ENCODE results near the gene PTPN3.
"Not testable (repeated sequence)": the region's sequence is repeated elsewhere in the genome, so short reads cannot be mapped to it uniquely, and the experiment has no call there.

The PTPN3 gene, protein sequence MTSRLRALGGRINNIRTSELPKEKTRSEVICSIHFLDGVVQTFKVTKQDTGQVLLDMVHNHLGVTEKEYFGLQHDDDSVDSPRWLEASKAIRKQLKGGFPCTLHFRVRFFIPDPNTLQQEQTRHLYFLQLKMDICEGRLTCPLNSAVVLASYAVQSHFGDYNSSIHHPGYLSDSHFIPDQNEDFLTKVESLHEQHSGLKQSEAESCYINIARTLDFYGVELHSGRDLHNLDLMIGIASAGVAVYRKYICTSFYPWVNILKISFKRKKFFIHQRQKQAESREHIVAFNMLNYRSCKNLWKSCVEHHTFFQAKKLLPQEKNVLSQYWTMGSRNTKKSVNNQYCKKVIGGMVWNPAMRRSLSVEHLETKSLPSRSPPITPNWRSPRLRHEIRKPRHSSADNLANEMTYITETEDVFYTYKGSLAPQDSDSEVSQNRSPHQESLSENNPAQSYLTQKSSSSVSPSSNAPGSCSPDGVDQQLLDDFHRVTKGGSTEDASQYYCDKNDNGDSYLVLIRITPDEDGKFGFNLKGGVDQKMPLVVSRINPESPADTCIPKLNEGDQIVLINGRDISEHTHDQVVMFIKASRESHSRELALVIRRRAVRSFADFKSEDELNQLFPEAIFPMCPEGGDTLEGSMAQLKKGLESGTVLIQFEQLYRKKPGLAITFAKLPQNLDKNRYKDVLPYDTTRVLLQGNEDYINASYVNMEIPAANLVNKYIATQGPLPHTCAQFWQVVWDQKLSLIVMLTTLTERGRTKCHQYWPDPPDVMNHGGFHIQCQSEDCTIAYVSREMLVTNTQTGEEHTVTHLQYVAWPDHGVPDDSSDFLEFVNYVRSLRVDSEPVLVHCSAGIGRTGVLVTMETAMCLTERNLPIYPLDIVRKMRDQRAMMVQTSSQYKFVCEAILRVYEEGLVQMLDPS

DNA sequence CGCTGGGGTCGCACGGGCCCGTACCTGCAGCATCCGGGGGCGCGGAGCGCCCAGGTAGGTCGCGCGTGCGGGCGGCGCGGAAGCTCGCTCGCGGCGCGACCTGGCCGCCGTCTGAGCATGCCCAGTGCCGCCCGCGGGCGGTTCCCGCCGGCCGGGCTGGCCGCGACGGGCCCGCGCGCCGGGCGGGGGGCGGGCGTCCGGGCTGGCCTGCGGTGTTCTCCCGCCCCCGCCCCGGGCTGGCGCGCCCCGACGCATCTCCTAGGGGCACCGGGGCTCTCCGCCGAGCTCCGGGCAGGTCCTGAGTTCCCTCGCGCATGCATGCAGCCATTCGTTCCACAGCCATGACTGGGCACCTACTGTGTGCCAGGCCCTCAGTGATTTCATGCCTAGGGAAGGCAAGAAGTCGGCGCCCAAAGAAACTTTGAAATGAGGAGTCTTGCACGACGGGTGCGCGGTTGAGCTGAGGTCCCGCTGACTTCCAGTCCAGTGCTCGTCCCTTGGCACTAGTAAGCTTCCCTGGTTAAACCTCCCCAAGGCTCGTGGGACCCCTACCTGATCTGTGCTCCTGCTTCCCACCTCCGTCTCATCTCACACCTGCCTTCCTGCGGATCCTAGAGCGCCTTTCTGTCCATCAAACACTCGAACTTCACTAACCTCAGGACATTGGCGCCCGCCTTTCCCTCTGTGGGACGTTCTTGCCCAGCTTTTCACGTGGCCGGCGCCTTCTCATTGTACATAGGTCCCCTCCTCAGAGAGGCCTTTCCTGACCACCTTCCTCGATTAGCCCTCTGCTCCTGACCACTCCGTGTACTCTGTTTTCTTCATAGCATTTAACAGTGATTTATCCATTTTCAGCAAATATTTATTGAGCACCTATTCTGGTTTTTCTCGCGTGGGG lies at the start of gene PTPN3:
Gene PTPN3 (minus strand): TSS at position 113 of the 898 bp plus-strand sequence. CDS start 34,873 bp downstream, outside the sequence.
- Mint-ChIP-seq H3K27ac (peak within 1 kb of the TSS; percentile 75 to 95 (median 89)), H3K4me3 (peak within 1 kb of the TSS; percentile 88 to 91 (median 88)), H3K27me3 (ENCODE audit: low read depth) (peaks cover 91% of the 10 kb centered on the region), H3K36me3 (ENCODE audit: low read depth) (no peaks in the 10 kb centered on the region), H3K4me1 (peaks cover 27% of the 10 kb centered on the region), H3K9me3 (no peaks in the 10 kb centered on the region)
- TF ChIP-seq, protein P1, sequence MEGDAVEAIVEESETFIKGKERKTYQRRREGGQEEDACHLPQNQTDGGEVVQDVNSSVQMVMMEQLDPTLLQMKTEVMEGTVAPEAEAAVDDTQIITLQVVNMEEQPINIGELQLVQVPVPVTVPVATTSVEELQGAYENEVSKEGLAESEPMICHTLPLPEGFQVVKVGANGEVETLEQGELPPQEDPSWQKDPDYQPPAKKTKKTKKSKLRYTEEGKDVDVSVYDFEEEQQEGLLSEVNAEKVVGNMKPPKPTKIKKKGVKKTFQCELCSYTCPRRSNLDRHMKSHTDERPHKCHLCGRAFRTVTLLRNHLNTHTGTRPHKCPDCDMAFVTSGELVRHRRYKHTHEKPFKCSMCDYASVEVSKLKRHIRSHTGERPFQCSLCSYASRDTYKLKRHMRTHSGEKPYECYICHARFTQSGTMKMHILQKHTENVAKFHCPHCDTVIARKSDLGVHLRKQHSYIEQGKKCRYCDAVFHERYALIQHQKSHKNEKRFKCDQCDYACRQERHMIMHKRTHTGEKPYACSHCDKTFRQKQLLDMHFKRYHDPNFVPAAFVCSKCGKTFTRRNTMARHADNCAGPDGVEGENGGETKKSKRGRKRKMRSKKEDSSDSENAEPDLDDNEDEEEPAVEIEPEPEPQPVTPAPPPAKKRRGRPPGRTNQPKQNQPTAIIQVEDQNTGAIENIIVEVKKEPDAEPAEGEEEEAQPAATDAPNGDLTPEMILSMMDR (IDR thresholded peaks at IDR 0.05; ENCODE audit: unreplicated experiment in 3 of 3): no peak

DNA sequence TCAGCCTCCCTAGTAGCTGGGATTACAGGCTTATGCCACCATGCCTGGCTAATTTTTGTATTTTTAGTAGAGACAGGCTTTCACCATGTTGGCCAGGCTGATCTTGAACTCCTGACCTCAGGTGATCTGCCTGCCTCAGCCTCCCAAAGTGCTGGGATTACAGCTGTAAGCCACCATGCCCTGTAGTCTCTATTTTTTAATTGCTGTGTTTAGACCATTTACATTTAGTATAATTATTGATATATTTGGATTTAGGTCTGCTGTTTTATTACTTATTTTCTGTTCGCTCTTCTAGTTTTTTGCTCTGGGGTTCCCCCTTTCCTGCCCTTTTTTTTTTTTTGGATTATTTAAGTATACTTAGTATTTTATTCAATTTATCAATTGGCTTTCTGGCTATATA lies 46.8 kb upstream of the PTPN3 start:
- H3K4me1 Mint-ChIP-seq; H3K36me3 Mint-ChIP-seq (ENCODE audit: low read depth); H3K27me3 Mint-ChIP-seq (ENCODE audit: low read depth); H3K4me3 Mint-ChIP-seq; H3K27ac Mint-ChIP-seq: not testable (repeated sequence)
- H3K9me3 Mint-ChIP-seq: peaks cover 38% of the 10 kb centered on the region

DNA sequence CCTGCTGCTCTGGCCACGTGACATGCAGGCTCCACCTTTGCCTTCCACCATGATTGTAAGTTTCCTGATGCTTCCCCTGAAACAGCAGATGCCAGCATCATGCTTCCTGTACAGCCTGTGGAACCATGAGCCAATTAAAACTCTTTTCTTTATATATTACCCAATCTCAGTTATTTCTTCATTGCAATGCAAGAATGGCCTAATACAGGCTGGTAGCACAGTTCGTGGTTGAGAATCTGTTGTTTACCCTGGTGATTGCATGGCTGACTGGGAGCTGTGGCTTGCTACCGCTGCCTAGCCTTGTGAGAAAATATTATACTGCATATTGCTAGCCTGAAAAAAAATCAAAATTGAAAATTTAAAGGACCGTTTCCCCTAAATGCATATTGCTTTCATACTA lies 44.8 kb upstream of the PTPN3 start:
- Mint-ChIP-seq H3K27ac (no peak overlapping the region), H3K4me1 (no peaks in the 10 kb centered on the region), H3K4me3 (no peak overlapping the region), H3K9me3 (peaks cover 30% of the 10 kb centered on the region), H3K27me3 (ENCODE audit: low read depth) (peaks cover 15% of the 10 kb centered on the region), H3K36me3 (ENCODE audit: low read depth) (peaks cover 10% of the 10 kb centered on the region)
- TF ChIP-seq, protein P1 (IDR thresholded peaks at IDR 0.05; ENCODE audit: unreplicated experiment in 3 of 3): no peak

DNA sequence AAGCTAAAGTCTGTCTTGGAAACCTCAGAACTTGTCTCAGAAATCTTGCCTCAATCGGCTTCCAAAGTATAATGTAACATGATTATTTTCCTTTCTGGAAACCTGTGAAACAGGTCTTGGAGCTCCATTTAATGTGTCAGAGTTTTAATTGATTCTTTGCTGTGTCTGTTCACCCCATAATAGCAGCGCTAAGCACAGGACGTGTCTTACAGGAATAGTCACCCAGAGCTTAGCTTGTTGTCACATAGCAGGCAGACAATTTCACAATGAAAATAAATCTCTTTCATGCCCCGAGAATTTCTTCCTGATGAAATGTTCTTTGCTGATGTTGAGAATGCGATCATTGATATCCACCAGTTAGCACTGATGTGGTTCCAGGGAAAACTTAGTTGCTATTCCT lies 40.2 kb upstream of the PTPN3 start:
- Mint-ChIP-seq H3K4me1 (no peaks in the 10 kb centered on the region), H3K9me3 (peaks cover 17% of the 10 kb centered on the region), H3K27me3 (ENCODE audit: low read depth) (peaks cover 24% of the 10 kb centered on the region), H3K36me3 (ENCODE audit: low read depth) (peaks cover 3% of the 10 kb centered on the region), H3K27ac (no peak overlapping the region), H3K4me3 (no peak overlapping the region)
- TF ChIP-seq, protein P1 (IDR thresholded peaks at IDR 0.05; ENCODE audit: unreplicated experiment in 3 of 3): no peak

DNA sequence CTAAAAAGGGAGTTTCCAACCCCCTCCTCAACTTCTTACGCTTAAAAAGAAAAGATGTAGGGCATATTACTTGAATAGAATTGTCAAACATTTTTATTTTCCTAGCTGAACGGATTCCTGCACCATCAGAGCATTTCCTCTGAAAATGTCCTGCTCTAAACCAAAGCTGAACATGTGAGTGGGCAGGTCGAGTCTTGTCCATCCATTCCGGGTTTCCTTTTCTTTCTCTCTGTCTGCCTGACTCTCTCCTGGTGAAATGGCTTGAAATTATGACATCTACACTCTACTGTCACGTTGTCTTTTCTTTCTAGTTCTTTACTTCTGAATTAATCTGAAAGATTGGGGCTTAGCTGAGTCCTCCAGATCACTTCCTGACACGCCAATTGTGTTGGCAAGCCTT lies 39.2 kb upstream of the PTPN3 start:
- TF ChIP-seq, protein P1 (IDR thresholded peaks at IDR 0.05; ENCODE audit: unreplicated experiment in 3 of 3): no peak
- Mint-ChIP-seq H3K9me3 (peaks cover 9% of the 10 kb centered on the region), H3K4me1 (no peaks in the 10 kb centered on the region), H3K27ac (no peak overlapping the region), H3K4me3 (no peak overlapping the region), H3K27me3 (ENCODE audit: low read depth) (peaks cover 25% of the 10 kb centered on the region), H3K36me3 (ENCODE audit: low read depth) (peaks cover 3% of the 10 kb centered on the region)
